Prostate gland (tissue), 2 donors: Measurements from ENCODE around the gene ABLIM1.

ENCODE experiments used
- POLR2AphosphoS5 ChIP-seq: sonication (generic); formaldehyde crosslinking; IDR thresholded peaks from one replicate; pipeline ENCODE4 v1.6.1; 2017; ENCODE audit warnings: antibody characterized with exemption
- TF ChIP-seq, protein P1 (sequence below), 4 experiments: fragments of 200-600 bp in 2 of 4; fragments of 450-650 bp in 2 of 4; sonication (generic) in 2 of 4; IDR thresholded peaks; 1 replicate in 3 of 4; 2 replicates in 1 of 4; pipeline ENCODE4 v1.5.1; 2016 to 2019; ENCODE audit warnings: antibody characterized with exemption in 4 of 4, mild to moderate bottlenecking in 2 of 4, moderate library complexity in 2 of 4

DNA sequence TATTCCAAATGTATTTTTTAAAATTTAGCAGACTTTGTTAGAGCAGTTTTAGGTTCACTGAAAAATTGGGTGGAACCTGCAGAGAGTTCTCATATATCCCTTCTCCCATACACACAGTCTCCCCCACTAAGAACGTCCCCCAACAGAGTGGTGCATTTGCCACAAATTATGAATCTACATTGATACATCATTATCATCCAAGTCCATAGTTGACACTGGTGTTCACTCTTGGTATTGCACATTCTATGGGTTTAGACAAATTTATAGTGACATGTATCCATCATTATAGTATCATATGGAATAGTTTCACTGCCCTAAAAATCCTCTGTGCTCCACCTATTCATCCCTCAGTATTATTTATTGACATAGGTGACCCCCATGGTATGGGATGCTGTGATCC, 156.4 kb downstream of the ABLIM1 start:
- TF ChIP-seq, protein P1, sequence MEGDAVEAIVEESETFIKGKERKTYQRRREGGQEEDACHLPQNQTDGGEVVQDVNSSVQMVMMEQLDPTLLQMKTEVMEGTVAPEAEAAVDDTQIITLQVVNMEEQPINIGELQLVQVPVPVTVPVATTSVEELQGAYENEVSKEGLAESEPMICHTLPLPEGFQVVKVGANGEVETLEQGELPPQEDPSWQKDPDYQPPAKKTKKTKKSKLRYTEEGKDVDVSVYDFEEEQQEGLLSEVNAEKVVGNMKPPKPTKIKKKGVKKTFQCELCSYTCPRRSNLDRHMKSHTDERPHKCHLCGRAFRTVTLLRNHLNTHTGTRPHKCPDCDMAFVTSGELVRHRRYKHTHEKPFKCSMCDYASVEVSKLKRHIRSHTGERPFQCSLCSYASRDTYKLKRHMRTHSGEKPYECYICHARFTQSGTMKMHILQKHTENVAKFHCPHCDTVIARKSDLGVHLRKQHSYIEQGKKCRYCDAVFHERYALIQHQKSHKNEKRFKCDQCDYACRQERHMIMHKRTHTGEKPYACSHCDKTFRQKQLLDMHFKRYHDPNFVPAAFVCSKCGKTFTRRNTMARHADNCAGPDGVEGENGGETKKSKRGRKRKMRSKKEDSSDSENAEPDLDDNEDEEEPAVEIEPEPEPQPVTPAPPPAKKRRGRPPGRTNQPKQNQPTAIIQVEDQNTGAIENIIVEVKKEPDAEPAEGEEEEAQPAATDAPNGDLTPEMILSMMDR (IDR thresholded peaks at IDR 0.05) = peak in 1 of 4 experiments; percentile 23
- TF ChIP-seq POLR2AphosphoS5 = no peak
